Endodermal cell (in vitro differentiated cells): ENCODE results near the gene NINJ2. TPM values are rescaled to one million over a fixed set of nuclear protein-coding genes. Genes with fewer than 3 reads are reported as not detected.

Experiments used
- DNase-seq: peaks from one replicate; pipeline ENCODE4 v3.0.0-alpha.2; 2017
- H3K27ac ChIP-seq: 2 replicates; pipeline ENCODE4 v1.5.1; 2013; ENCODE audit warnings: mild to moderate bottlenecking, low read depth, low read length, moderate library complexity
- H3K27me3 ChIP-seq: 2 replicates; pipeline ENCODE4 v1.6.1; 2013; ENCODE audit warnings: mild to moderate bottlenecking, low read length, moderate library complexity; ENCODE audit not compliant: insufficient read depth, control insufficient read depth, poor library complexity, severe bottlenecking
- H3K36me3 ChIP-seq: 2 replicates; pipeline ENCODE4 v1.7.0; 2013; ENCODE audit warnings: mild to moderate bottlenecking, low read length, moderate library complexity; ENCODE audit not compliant: control insufficient read depth, insufficient read depth
- H3K4me1 ChIP-seq: one replicate; pipeline ENCODE4 v1.7.0; 2013; ENCODE audit warnings: low read length; ENCODE audit not compliant: control insufficient read depth, insufficient read depth
- H3K4me3 ChIP-seq: 2 replicates; pipeline ENCODE4 v1.5.1; 2013; ENCODE audit warnings: mild to moderate bottlenecking, low read length, moderate library complexity
- H3K9ac ChIP-seq: 2 replicates; pipeline ENCODE4 v1.6.1; 2013; ENCODE audit warnings: mild to moderate bottlenecking, low read length, moderate library complexity; ENCODE audit not compliant: poor library complexity, severe bottlenecking; ENCODE audit errors: extremely low read depth
- H3K9me3 ChIP-seq: 2 replicates; pipeline ENCODE4 v1.6.1; 2013; ENCODE audit warnings: mild to moderate bottlenecking, low read length, moderate library complexity; ENCODE audit not compliant: control insufficient read depth
- H3K27ac Mint-ChIP-seq: 2 replicates; pipeline ENCODE4 v1.8.0; 2020; ENCODE audit warnings: mixed read lengths
- H3K27me3 Mint-ChIP-seq: 2 replicates; pipeline ENCODE4 v1.8.0; 2021; ENCODE audit warnings: mild to moderate bottlenecking, mixed read lengths; ENCODE audit not compliant: insufficient read depth
- H3K36me3 Mint-ChIP-seq: 2 replicates; pipeline ENCODE4 v1.8.0; 2020; ENCODE audit warnings: low read depth, mixed read lengths
- H3K4me1 Mint-ChIP-seq: 2 replicates; pipeline ENCODE4 v1.8.0; 2020; ENCODE audit warnings: mixed read lengths
- H3K4me3 Mint-ChIP-seq: 2 replicates; pipeline ENCODE4 v1.8.0; 2020; ENCODE audit warnings: mild to moderate bottlenecking, moderate library complexity, mixed read lengths
- H3K9me3 Mint-ChIP-seq: 2 replicates; pipeline ENCODE4 v1.8.0; 2020; ENCODE audit warnings: mild to moderate bottlenecking, mixed read lengths
- WGBS, 2 experiments: methylation state at CpG; one replicate each; pipeline versions ENCODE4 v1.1.5 to v1.1.7; 2013; ENCODE audit warnings: missing lambda C conversion rate in 2 of 2, mixed read lengths in 1 of 2; ENCODE audit not compliant: insufficient coverage in 1 of 2, insufficient read length in 1 of 2; 5-methylcytosine and 5-hydroxymethylcytosine counted together
- total RNA-seq, 2 donors: library from RNA; stranded (reverse); fragmentation: NEBNext Ultra II Directional in 1 of 2; extraction: Animal tissue kit (Norgen Biotek cat#: 25700) in 1 of 2; gene quantifications; 2 replicates in 1 of 2; 3 replicates in 1 of 2; pipeline ENCODE4 v1.2.1, GENCODE V29; 2021
- TF ChIP-seq, protein P1 (sequence below): fragments of 200-600 bp; sonication (generic); conservative IDR thresholded peaks from 2 replicates; pipeline ENCODE4 v1.5.0; 2021; ENCODE audit warnings: antibody characterized with exemption, mild to moderate bottlenecking

Gene NINJ2
- total RNA-seq, 2 donors from 2014 or later, result 0.73 to 5.1 TPM

DNA sequence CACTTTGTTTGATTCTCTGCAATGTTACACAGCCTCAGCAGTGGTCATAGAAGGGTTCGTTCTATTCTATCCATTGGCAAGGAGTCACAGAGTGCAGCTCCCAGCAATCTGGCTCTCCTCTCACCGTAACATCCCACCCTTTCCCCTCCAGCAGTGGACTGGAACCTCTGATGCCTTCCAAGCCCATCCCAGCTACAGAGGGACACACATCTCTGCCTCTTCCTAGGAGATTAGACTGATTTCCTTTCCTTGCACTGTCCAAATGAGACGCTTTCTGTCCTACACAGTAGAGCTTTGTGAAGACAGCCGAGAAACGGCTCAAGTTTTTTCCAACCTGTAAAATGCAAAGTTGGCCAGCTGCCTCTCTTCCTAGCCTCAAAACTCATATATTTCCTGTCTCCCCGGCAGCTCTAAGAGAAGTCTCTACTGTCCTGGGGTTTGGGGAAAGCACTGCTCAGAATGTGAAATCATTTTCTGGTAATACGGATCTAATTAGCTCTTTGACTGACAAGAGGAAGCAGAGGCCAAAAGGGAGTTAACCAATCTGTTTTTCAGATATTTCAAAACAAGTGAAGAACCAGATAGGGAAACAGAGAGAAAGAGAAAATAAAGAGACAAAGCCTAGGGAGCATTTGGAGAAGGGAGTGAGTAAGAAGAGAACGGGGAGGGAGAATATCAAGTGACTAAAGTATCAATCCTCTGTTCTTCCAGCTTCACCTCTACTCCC, 516 bp downstream of the NINJ2 start:
- no peaks in the 10 kb centered on the region for H3K9me3 Mint-ChIP-seq
- DNase-seq, result no peak
- no peaks in the 10 kb centered on the region for H3K9me3 ChIP-seq
- H3K36me3 Mint-ChIP-seq, result no peaks in the 10 kb centered on the region
- no peak overlapping the region for H3K27ac Mint-ChIP-seq
- H3K4me1 ChIP-seq, result no peaks in the 10 kb centered on the region
- H3K9ac ChIP-seq, result no peak overlapping the region
- WGBS, 2 experiments, result 93 to 95% methylated on average over 7 to 8 of the region's 8 CpGs
- peaks cover 44% of the 10 kb centered on the region for H3K4me1 Mint-ChIP-seq
- peaks cover 24% of the 10 kb centered on the region for H3K27me3 Mint-ChIP-seq
- H3K4me3 Mint-ChIP-seq, result no peak overlapping the region
- no peak overlapping the region for H3K4me3 ChIP-seq
- no peaks in the 10 kb centered on the region for H3K36me3 ChIP-seq
- H3K27me3 ChIP-seq, result no peaks in the 10 kb centered on the region
- H3K27ac ChIP-seq, result no peak overlapping the region
- TF ChIP-seq, protein P1, sequence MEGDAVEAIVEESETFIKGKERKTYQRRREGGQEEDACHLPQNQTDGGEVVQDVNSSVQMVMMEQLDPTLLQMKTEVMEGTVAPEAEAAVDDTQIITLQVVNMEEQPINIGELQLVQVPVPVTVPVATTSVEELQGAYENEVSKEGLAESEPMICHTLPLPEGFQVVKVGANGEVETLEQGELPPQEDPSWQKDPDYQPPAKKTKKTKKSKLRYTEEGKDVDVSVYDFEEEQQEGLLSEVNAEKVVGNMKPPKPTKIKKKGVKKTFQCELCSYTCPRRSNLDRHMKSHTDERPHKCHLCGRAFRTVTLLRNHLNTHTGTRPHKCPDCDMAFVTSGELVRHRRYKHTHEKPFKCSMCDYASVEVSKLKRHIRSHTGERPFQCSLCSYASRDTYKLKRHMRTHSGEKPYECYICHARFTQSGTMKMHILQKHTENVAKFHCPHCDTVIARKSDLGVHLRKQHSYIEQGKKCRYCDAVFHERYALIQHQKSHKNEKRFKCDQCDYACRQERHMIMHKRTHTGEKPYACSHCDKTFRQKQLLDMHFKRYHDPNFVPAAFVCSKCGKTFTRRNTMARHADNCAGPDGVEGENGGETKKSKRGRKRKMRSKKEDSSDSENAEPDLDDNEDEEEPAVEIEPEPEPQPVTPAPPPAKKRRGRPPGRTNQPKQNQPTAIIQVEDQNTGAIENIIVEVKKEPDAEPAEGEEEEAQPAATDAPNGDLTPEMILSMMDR, result no peak

DNA sequence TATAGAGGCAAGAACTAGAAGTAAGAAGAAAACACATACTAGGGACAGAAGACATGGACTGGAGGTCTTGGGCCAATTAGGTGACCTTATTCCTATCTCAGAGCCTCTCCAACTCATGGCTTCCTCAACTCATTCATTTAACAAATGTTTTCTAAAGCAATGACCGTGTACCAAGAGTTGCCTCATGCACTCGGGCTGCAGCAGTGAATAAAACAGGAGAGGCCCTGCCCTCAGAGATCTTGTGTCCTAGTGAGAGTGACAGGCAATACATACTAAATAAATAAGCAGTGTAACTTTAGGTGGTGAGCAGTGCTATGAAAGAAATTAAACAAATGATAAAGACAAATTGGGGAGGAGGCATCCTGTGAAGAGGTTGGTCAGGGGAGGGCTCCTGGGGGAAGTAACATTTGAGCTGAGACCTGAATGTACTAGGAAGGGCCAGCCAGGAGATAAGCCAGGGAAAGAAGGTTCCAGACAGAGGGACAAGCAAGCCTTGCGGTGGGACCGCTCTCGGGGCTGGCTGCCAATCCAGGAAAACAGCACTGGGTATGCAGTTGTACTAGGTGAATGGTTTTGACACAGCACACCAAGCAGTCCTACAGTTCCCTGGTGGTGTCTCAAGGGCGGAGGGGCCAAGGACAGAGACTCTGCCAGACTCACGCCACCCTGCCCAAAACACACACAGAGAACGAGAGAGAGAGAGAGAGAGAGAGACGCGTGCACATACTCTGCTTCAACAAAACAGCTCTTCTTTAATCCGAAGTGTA, 1.3 kb downstream of the NINJ2 start:
- no peak overlapping the region for H3K9ac ChIP-seq
- H3K27me3 ChIP-seq, result no peaks in the 10 kb centered on the region
- no peaks in the 10 kb centered on the region for H3K9me3 ChIP-seq
- H3K27ac ChIP-seq, result no peak overlapping the region
- H3K36me3 Mint-ChIP-seq, result no peaks in the 10 kb centered on the region
- no peak overlapping the region for H3K4me3 ChIP-seq
- no peaks in the 10 kb centered on the region for H3K9me3 Mint-ChIP-seq
- H3K4me3 Mint-ChIP-seq, result no peak overlapping the region
- no peaks in the 10 kb centered on the region for H3K36me3 ChIP-seq
- TF ChIP-seq, protein P1, result no peak
- no peak for DNase-seq
- peaks cover 24% of the 10 kb centered on the region for H3K27me3 Mint-ChIP-seq
- H3K4me1 ChIP-seq, result no peaks in the 10 kb centered on the region
- no peak overlapping the region for H3K27ac Mint-ChIP-seq
- 95 to 97% methylated on average over 8 to 11 of the region's 11 CpGs for WGBS, 2 experiments
- peaks cover 37% of the 10 kb centered on the region for H3K4me1 Mint-ChIP-seq

- 91 to 98% methylated on average over 5 of the region's 5 CpGs for WGBS, 2 experiments
- no peaks in the 10 kb centered on the region for H3K36me3 Mint-ChIP-seq
- peaks cover 26% of the 10 kb centered on the region for H3K4me1 Mint-ChIP-seq
Measured at GRCh38 chr12:659090-659683, 4.1 kb downstream of the NINJ2 start.

More at GRCh38 chr12:659090-659683, 4.1 kb downstream of the NINJ2 start:
- Histone ChIP-seq H3K9me3 (no peaks in the 10 kb centered on the region), H3K4me1 (no peaks in the 10 kb centered on the region), H3K27ac (no peak overlapping the region), H3K27me3 (no peaks in the 10 kb centered on the region), H3K4me3 (no peak overlapping the region), H3K9ac (no peak overlapping the region), H3K36me3 (no peaks in the 10 kb centered on the region)
- Mint-ChIP-seq H3K27me3 (peaks cover 15% of the 10 kb centered on the region), H3K27ac (no peak overlapping the region), H3K4me3 (no peak overlapping the region), H3K9me3 (no peaks in the 10 kb centered on the region)
- no peak for DNase-seq
- TF ChIP-seq, protein P1, result no peak
